GM19099 (cell line): ENCODE measurements around the gene YRDC.

Source experiments
- POLR2A ChIP-seq: IDR thresholded peaks from 3 replicates; pipeline ENCODE4 v1.6.1; 2011; ENCODE audit warnings: low read depth; ENCODE audit not compliant: insufficient read length; ENCODE audit errors: extremely low read depth

YRDC gene

GRCh38 chr1:37831809-37832208 lies 23.8 kb upstream of the YRDC start:
- TF ChIP-seq POLR2A: no peak

- TF ChIP-seq POLR2A: no peak
Measured at GRCh38 chr1:37831109-37831508, 23.1 kb upstream of the YRDC start.

- TF ChIP-seq POLR2A: no peak
Measured at GRCh38 chr1:37828410-37829074, 20.5 kb upstream of the YRDC start.

- TF ChIP-seq POLR2A: no peak
Measured at GRCh38 chr1:37825506-37825905, 17.5 kb upstream of the YRDC start.

GRCh38 chr1:37824001-37824400 lies 16.0 kb upstream of the YRDC start:
- TF ChIP-seq POLR2A: no peak

GRCh38 chr1:37822906-37823815 lies 15.2 kb upstream of the YRDC start:
- no peak for TF ChIP-seq POLR2A

GRCh38 chr1:37821481-37821880 lies 13.5 kb upstream of the YRDC start:
- TF ChIP-seq POLR2A: no peak

- no peak for TF ChIP-seq POLR2A
Measured at GRCh38 chr1:37817481-37817880, 9.5 kb upstream of the YRDC start.

GRCh38 chr1:37814252-37814651 lies 6.2 kb upstream of the YRDC start:
- no peak for TF ChIP-seq POLR2A

GRCh38 chr1:37813529-37814145 lies 5.6 kb upstream of the YRDC start:
- TF ChIP-seq POLR2A: no peak

GRCh38 chr1:37811027-37811655 lies 3.1 kb upstream of the YRDC start:
- TF ChIP-seq POLR2A: no peak

- TF ChIP-seq POLR2A: no peak
Measured at GRCh38 chr1:37809942-37810341, 1.9 kb upstream of the YRDC start.

- TF ChIP-seq POLR2A: no peak
Measured at GRCh38 chr1:37808369-37809319, 636 bp upstream of the YRDC start.

- no peak for TF ChIP-seq POLR2A
Measured at GRCh38 chr1:37807220-37807554, 821 bp downstream of the YRDC start.
